ENCODE measurements around the gene AGBL5. TPM values are rescaled to one million over a fixed set of nuclear protein-coding genes. Genes with fewer than 3 reads are reported as not detected.

The AGBL5 gene
- total and polyA plus RNA-seq, 2 of the 13 experiments (the other 11 are each of a cell fraction or from before 2014, with no cell fraction given): 55.9 to 73.3 TPM

- ATAC-seq (no peak), DNase-seq (ENCODE audit: low spot score) (no peak), FAIRE-seq (no peak)
- ChIA-PET POLR2A (interaction anchor here (0.9 to 4.5 kb wide), 8 partner anchors 10 to 102 kb away, joined by 3 to 40 read pairs (median 8); partner anchors contain the start of genes KHK, OST4 and PREB), CTCF (ENCODE audit: low intra/inter-chr PET ratio, low total read pairs) (interaction anchor here (1.6 kb wide), 1 partner anchor 183 kb away, joined by 5 read pairs; no protein-coding TSS in a partner anchor)
- whole genome bisulfite sequencing (ENCODE audit: low lambda C conversion rate): 89% methylated on average over 3 of the region's 3 CpGs
- H3K4me3 ChIP-seq (replicated peaks in 1 of 3; ENCODE audit: insufficient read depth in 1 of 3, low read depth in 2 of 3, low read length in 3 of 3): 0 out of 6 replicates have a peak overlapping the region, but pooled peaks of 1 of the 3 experiments have one; percentile 61
- H3K4me1 ChIP-seq (ENCODE audit: insufficient read depth, low read length): peaks cover 53% of the 10 kb centered on the region
- peak overlapping the region; percentile 79; the same call in 1 of the 2 replicates for H3K9ac ChIP-seq (ENCODE audit: insufficient read depth, low read depth, low read length)
- peak overlapping the region; percentile 96 for H3K4me2 ChIP-seq (ENCODE audit: low read depth, low read length)
- no peaks in the 10 kb centered on the region for H4K20me1 ChIP-seq (ENCODE audit: insufficient read depth, low read length)
- H3K36me3 ChIP-seq (replicated peaks in 1 of 2; ENCODE audit: control insufficient read depth in 1 of 2, insufficient read depth in 2 of 2, low read length in 2 of 2): peaks cover 4 to 42% of the 10 kb centered on the region in 2 experiments
- H3K27ac ChIP-seq (ENCODE audit: extremely low read length, insufficient read depth, low read length): peak overlapping the region; percentile 97
- H3K79me2 ChIP-seq (ENCODE audit: insufficient read depth, low read length): peaks cover 18% of the 10 kb centered on the region
- in situ Hi-C loops (cut with HindIII; ENCODE audit: extremely low pct_ligation_motif_present, low pct_unique_long_range_greater_than_20kb) (loop anchor here (5.0 kb wide), 2 partner anchors 100 to 185 kb away; partner anchors contain the start of gene TRIM54), intact Hi-C loops (cut with micrococcal nuclease; ENCODE audit: unreplicated experiment) (loop anchor here (5.0 kb wide), 2 partner anchors 115 to 195 kb away; partner anchors contain the start of genes ATRAID and SLC5A6)
- H3K27me3 ChIP-seq (ENCODE audit: control insufficient read depth in 1 of 2, insufficient read depth in 2 of 2, low read length in 2 of 2): no peaks in the 10 kb centered on the region
- H2AFZ ChIP-seq (ENCODE audit: low read length): no peak overlapping the region
- BruUV-seq (replicated peaks): no TSS peak
- H3K9me3 ChIP-seq (ENCODE audit: low read length): no peaks in the 10 kb centered on the region
- TF ChIP-seq ZNF7 (CRISPR knock-in tag; IDR thresholded peaks at IDR 0.05): no peak
- TF ChIP-seq KLF16 (CRISPR knock-in tag; IDR thresholded peaks at IDR 0.05): no peak
- no peak for TF ChIP-seq HOXA7 (CRISPR knock-in tag; IDR thresholded peaks at IDR 0.05)
- TF ChIP-seq ZBTB7A (CRISPR knock-in tag; IDR thresholded peaks at IDR 0.05): no peak
- TF ChIP-seq HHEX (CRISPR knock-in tag; IDR thresholded peaks at IDR 0.05): no peak
- TF ChIP-seq DR1 (CRISPR knock-in tag; IDR thresholded peaks at IDR 0.05): no peak
- no peak for TF ChIP-seq BHLHE40 (IDR thresholded peaks at IDR 0.05; ENCODE audit: low read length)
- TF ChIP-seq ZNF777 (CRISPR knock-in tag; IDR thresholded peaks at IDR 0.05): no peak
- no peak for TF ChIP-seq SMYD3 (CRISPR knock-in tag; IDR thresholded peaks at IDR 0.05)
- no peak for TF ChIP-seq NFIC (IDR thresholded peaks at IDR 0.05; ENCODE audit: low read length)
- no peak for TF ChIP-seq ZFP36 (IDR thresholded peaks at IDR 0.05; ENCODE audit: borderline replicate concordance, low read depth, low read length, partially characterized antibody)
- no peak for TF ChIP-seq SRSF1 (optimal IDR thresholded peaks at IDR 0.05; ENCODE audit: low read depth, low read length)
- TF ChIP-seq THAP7 (CRISPR knock-in tag; IDR thresholded peaks at IDR 0.05): 0 out of 2 replicates have a peak, but pooled peaks have one; percentile 74
- TF ChIP-seq TCF7L2 (IDR thresholded peaks at IDR 0.05; ENCODE audit: low read depth, low read length): no peak
- TF ChIP-seq NFE2L2 (IDR thresholded peaks at IDR 0.05; ENCODE audit: low read length): no peak
- no peak for TF ChIP-seq BCL6 (CRISPR knock-in tag; IDR thresholded peaks at IDR 0.05)
- no peak for TF ChIP-seq DPF2 (CRISPR knock-in tag; IDR thresholded peaks at IDR 0.05; ENCODE audit: borderline replicate concordance, low read depth)
- TF ChIP-seq PRDM10 (CRISPR knock-in tag; IDR thresholded peaks at IDR 0.05; ENCODE audit: low read depth): no peak
Measured at GRCh38 chr2:27096748-27097297, 45.4 kb downstream of the AGBL5 start.

Measured in HepG2 (cell line).